GM20431 (cell line): ENCODE measurements around the gene IMPG1.

Experiments used
- in situ Hi-C: fragments of 300-500 bp; cut with MseI, MboI; formaldehyde crosslinking; loops from one replicate; pipeline ENCODE4 v1.15.0; 2020; ENCODE audit warnings: low sequenced_read_pairs; ENCODE audit not compliant: unreplicated experiment

The IMPG1 gene

DNA sequence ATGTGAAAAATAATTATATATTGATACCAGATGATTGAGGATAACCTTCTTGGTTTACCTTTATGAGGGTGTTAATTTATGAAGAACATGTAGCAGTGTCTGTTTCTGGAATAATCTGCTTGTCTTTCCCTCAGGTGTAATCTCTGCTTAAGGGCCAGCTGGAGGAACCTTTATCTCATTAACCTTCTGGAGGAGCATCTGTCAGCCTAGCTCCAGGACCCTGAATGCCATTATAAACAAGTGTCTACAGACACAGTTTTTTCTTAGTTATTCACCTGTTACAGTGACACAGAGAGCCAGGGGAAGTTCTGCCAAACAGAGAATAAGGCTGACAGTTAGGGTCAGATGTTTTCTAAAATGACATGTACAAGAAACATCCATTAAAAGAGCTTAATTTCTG, at the start of gene IMPG1:
Gene IMPG1, minus strand, starts transcription at position 101 of the 400 bp plus-strand sequence. CDS start 174 bp downstream, outside the sequence.
- in situ Hi-C loops: no loop called here

DNA sequence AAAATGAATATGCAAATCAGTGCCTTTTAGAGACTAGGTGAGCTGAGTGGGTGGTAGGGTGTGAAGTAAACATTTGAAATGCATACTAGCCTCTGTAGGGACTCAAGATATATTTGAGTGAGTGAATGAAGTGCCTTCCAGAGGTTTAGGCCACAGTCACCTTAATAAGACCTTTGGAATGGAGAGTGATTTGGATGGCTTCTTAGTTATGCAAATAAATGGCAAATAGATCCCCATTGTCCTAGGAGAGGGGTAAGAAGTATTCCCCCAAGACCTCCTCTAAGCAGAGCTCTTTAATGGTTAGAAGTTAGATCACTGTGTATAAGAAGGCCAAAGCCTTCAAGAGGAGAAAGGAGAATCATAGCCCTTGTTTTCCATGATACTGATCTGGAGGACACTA, 47.8 kb upstream of the IMPG1 start:
- in situ Hi-C loops: no loop called here

- in situ Hi-C loops: no loop called here
Observed at GRCh38 chr6:76073281-76073680, 819 bp upstream of the IMPG1 start.

DNA sequence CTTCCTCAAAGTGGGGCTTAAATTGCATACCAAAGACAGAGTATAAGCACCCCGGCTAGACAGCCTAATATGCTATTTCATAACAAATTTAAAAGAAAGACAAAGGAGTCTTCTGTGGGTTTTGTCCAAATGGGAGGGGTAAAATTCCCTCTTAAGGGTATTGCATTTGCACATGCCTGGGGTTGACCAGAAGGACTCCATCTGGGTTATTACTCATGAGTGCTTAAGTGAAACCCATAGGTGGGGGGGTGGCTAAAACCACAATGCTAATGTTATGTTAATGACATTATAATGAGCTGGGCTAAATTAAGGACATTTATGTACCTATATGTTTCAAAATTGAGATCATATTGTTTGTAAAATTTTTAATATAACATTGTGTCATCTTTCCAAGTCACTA, 15.0 kb downstream of the IMPG1 start:
- in situ Hi-C loops: no loop called here

DNA sequence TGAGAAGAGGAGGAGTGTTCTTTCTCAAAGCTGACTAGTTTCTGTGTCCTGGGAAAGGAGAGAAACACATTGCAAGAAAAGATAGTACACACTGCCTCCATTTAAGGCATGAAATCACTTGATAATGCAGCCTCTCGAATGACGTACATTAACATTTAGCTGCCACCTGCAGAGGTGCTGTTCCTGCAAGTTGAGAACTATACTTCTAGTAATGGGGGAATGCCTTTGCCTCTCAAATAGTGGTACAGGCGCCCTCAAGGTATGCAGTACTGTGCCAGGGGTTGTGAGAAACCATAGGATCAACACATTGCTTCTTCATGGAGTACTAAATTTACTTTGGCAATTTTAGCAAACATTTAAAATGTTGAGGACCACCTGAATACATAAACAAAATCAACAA, 20.1 kb downstream of the IMPG1 start:
- in situ Hi-C loops: no loop called here

- in situ Hi-C loops: no loop called here
Observed at GRCh38 chr6:76043690-76044089, 28.8 kb downstream of the IMPG1 start.

GRCh38 chr6:76035713-76036112, 36.7 kb downstream of the IMPG1 start:
- in situ Hi-C loops: no loop called here

DNA sequence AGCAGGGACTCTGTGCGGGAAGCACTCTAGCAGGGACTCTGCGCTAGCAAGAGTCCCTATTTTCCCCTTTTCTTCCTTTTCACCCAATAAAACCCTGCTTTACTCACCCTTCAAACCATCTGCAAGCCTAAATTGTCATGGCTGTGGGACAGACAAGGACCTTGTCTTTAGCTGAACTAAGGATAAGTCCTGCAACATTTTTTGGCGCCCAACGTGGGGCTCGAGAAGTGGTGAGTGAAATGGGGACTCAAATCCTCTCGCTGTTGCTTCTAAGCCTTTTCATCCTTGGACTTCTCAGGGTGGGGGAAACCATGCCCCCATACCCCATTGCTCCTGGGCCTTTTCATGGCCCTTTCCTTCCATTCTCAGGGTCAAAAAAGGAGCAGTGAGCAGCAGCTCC, 46.4 kb downstream of the IMPG1 start:
- in situ Hi-C loops: no loop called here

DNA sequence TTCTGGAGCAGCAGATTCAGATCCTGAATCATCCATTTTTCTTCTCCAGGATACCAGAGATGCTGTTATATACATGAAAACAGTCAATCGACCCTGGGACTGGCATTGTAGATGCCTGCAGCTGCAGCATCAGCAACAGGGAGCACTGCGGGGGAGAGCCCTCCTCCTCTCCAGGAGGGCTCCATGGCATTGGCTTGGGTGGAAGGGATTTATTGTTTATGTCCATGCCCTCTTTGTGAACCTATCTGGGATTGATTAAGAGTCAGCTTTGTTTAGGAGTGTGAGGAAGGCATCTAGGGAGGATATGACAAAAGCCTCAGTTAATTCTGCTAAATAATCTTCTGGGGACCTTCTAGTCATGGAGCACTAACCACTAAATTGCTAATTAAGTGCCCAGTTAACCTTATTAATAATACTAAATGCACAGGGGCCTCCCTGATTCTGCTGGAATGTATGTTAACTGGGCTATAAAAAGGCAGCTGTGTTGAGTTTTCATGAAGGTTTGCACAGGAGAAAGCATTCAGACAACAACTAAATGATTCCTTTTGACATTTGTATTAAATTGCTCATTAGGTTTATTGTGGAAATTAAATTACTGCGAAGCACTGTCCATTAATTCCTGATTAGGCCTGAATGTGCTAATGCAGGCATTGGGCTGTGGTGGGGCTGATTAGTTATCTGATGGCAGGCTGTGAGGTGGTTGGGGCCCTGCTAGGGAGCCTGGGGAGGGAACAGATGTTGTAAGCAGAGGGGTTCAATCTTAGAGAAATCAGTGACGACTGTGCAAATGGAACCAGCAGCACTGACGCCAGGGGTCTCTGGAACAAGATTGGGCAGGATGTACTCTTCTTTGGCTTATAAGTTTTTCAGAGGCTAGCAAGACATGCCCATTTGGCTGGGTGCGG, 57.6 kb downstream of the IMPG1 start:
- in situ Hi-C loops: no loop called here

GRCh38 chr6:76004202-76004601, 68.3 kb downstream of the IMPG1 start:
- in situ Hi-C loops: no loop called here

DNA sequence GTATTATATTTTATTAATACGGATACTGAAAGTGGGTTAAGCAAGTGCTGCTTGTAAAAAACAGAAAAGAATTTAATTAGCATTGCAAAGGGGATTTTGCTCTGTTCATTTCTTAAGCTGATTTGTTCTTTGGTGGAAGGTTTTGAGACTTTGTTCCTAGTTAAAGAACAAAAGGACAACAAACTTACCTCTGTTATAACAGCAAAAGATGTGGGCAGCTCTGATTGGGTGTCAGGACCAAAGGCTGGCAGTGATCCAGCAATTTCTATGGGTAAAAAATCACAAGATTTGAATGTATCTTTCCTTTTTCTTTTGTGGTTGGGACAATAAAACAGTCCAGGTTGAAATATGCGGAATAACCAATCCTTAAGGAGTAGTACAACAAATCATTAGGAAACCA, 68.8 kb downstream of the IMPG1 start:
- in situ Hi-C loops: no loop called here

DNA sequence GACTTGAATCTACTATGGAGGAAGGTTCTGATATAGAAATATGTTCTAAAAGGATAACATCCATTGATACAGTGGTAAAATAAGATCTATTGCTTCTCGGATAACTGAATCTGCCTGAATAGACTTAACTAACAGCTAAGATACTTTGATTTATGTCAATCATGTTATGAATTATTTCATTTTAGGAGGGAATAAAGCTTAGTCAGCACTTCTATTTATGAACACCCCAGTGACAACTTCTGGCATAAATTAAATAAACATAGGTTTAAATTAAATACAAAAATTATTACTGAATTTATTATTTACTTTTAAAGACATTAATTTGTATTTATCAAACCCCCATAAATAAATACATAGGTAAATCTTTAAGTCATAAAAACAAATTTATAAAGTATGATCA, 69.3 kb downstream of the IMPG1 start:
- in situ Hi-C loops: no loop called here

GRCh38 chr6:76000629-76001028, 71.8 kb downstream of the IMPG1 start:
- in situ Hi-C loops: no loop called here

- in situ Hi-C loops: no loop called here
Observed at GRCh38 chr6:75997696-75998095, 74.8 kb downstream of the IMPG1 start.

GRCh38 chr6:75993236-75994162, 79.0 kb downstream of the IMPG1 start:
- in situ Hi-C loops: no loop called here

DNA sequence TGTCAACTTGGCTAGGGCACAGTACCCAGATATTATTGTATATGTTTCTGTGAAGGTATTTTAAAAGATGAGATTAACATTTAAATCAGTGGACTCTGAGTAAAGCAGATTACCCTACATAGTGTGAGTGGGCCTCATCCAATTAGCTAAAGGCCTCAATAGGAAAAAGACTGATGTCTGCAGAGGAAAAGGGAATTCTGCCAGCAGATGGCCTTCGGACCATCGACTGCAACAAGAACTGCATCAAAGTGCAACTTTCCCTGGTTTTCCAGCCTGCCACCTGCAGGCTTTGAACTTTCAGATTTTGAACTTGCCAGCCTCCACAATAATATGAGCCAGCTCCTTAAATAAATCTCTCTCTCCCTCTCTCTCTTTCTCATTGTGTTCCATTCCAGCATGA, 80.5 kb downstream of the IMPG1 start:
- in situ Hi-C loops: no loop called here

DNA sequence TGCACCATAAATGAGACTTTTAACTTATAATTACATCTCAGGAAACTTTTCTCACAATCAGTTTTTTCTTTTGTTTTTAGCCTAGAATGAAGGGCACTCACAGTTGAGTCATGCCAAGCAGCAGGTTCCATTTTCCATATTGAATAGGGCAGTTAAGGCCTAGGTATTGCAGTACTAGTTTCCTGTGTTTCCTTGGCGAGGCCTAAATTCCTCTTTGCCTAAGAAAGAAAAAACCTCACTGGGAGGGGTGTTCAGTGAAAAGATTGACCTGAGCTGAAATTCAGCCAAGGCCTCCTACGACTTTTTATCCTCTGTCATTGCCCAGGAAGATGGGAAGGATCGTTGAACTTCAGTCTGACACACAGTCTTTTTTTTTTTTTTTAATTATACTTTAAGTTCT, 85.5 kb downstream of the IMPG1 start:
- in situ Hi-C loops: no loop called here

GRCh38 chr6:75975904-75976303, 96.6 kb downstream of the IMPG1 start:
- in situ Hi-C loops: no loop called here

GRCh38 chr6:75970093-75970492, 102.4 kb downstream of the IMPG1 start:
- in situ Hi-C loops: no loop called here

DNA sequence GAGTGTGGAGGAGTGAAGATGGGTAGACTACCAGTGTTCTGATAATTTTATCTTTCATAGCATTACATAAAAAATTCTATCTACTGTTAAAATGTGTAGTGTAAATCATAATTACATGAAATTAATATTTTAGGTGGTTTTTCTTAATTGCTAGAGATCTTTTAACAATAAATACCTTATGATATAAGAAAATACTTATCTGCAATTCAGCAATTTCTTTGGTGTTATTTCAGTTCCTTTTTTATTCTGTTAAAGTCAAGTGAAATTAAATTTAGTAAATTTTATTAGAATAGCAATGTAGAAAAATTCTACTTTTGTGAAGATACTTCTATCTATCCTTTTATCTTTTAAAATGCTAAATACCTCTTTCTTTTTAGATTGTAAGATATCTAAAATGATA, 104.3 kb downstream of the IMPG1 start:
- in situ Hi-C loops: no loop called here

- in situ Hi-C loops: no loop called here
Observed at GRCh38 chr6:75963569-75963968, 108.9 kb downstream of the IMPG1 start.
